Activated CD8-positive, alpha-beta T cell treated with anti-CD3 and anti-CD28 coated beads for 36 hours (primary cell): ENCODE data around the gene NEK2. TPM values are rescaled to one million over a fixed set of nuclear protein-coding genes. Genes with fewer than 3 reads are reported as not detected.
A peak's percentile ranks its signal among the peaks of the same experiment; 100 is the strongest.

Source experiments
- ATAC-seq: fragments of 200-7000 bp; cut with Tn5 transposase; one replicate; pipeline ENCODE4 v1.10.0; 2021; ENCODE audit warnings: mild to moderate bottlenecking, moderate library complexity
- CTCF ChIA-PET: fragments of 350-600 bp; sonication (Branson Sonifier 250); formaldehyde crosslinking; loops from one replicate; lab custom pipeline; 2021; ENCODE audit warnings: antibody characterized with exemption; lab: Charles Lee
- POLR2A ChIA-PET: fragments of 350-600 bp; sonication (Branson Sonifier 250); formaldehyde crosslinking; loops from one replicate; lab custom pipeline; 2021; ENCODE audit warnings: antibody characterized with exemption; lab: Charles Lee
- DNase-seq: peaks from one replicate; pipeline ENCODE4 v3.0.0-alpha.2; 2020
- H3K27ac Mint-ChIP-seq: one replicate; pipeline ENCODE4 v1.8.0; 2021; ENCODE audit warnings: mild to moderate bottlenecking, mixed read lengths
- H3K27me3 Mint-ChIP-seq: one replicate; pipeline ENCODE4 v1.8.0; 2021; ENCODE audit warnings: mixed read lengths
- H3K36me3 Mint-ChIP-seq: one replicate; pipeline ENCODE4 v1.8.0; 2021; ENCODE audit warnings: low read depth, mixed read lengths
- H3K4me1 Mint-ChIP-seq: one replicate; pipeline ENCODE4 v1.8.0; 2021; ENCODE audit warnings: low read depth, mixed read lengths
- H3K4me3 Mint-ChIP-seq: one replicate; pipeline ENCODE4 v1.8.0; 2021; ENCODE audit warnings: mild to moderate bottlenecking, moderate library complexity, mixed read lengths
- H3K9me3 Mint-ChIP-seq: one replicate; pipeline ENCODE4 v1.8.0; 2021; ENCODE audit warnings: mixed read lengths
- intact Hi-C: fragments of 100-400 bp; cut with micrococcal nuclease; formaldehyde crosslinking; loops from one replicate; pipeline ENCODE4 v1.10.0; 2022
- total RNA-seq, 2 experiments: library from RNA; stranded (reverse); gene quantifications; one replicate each; pipeline ENCODE4 v1.2.3, GENCODE V29; 2021
- TF ChIP-seq, protein P1 (sequence below): fragments of 200-600 bp; IDR thresholded peaks from one replicate; pipeline ENCODE4 v1.8.0; 2022; ENCODE audit warnings: antibody characterized with exemption, mild to moderate bottlenecking

NEK2 gene
- total RNA-seq, 2 experiments from 2014 or later = 29.9 to 30.0 TPM

DNA sequence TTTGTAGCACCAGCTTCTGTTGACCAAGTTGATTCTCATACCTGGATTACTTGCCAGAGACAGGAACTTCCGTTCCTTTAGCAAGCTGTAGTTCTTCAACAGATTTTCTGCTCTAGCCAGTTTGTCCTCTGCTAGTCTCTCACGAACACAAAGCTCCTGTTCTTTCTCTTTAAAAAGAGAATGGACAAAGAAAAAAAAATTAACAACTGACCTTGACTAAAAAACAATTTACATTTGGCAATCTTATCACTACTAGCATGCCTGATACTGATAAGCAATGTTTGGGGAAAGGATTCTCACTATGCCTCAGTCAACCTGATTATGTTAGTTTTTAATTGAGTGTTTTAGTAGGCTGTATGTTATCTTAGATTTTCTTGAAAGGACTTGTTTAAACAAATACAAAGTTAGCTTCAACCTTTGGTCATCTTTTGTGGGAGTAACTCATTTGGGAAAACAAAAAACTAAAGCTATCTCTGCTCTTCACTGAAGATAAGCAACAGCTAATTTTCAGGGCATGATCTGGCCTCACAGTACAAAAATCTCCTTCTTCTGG is 8.3 kb downstream of the NEK2 start:
- H3K4me1 Mint-ChIP-seq = no peaks in the 10 kb centered on the region
- intact Hi-C loops = no loop called here
- H3K27me3 Mint-ChIP-seq = no peaks in the 10 kb centered on the region
- CTCF ChIA-PET = interaction anchor here (1.6 to 2.6 kb wide), 3 partner anchors 12 to 14 kb away, joined by 6 to 10 read pairs (median 7); no protein-coding TSS in a partner anchor
- TF ChIP-seq, protein P1, sequence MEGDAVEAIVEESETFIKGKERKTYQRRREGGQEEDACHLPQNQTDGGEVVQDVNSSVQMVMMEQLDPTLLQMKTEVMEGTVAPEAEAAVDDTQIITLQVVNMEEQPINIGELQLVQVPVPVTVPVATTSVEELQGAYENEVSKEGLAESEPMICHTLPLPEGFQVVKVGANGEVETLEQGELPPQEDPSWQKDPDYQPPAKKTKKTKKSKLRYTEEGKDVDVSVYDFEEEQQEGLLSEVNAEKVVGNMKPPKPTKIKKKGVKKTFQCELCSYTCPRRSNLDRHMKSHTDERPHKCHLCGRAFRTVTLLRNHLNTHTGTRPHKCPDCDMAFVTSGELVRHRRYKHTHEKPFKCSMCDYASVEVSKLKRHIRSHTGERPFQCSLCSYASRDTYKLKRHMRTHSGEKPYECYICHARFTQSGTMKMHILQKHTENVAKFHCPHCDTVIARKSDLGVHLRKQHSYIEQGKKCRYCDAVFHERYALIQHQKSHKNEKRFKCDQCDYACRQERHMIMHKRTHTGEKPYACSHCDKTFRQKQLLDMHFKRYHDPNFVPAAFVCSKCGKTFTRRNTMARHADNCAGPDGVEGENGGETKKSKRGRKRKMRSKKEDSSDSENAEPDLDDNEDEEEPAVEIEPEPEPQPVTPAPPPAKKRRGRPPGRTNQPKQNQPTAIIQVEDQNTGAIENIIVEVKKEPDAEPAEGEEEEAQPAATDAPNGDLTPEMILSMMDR = no peak
- H3K9me3 Mint-ChIP-seq = no peaks in the 10 kb centered on the region
- POLR2A ChIA-PET = no interaction called here
- H3K36me3 Mint-ChIP-seq = peaks cover 38% of the 10 kb centered on the region
- DNase-seq (no peak), ATAC-seq (no peak)
- H3K27ac Mint-ChIP-seq = no peak overlapping the region
- H3K4me3 Mint-ChIP-seq = no peak overlapping the region

DNA sequence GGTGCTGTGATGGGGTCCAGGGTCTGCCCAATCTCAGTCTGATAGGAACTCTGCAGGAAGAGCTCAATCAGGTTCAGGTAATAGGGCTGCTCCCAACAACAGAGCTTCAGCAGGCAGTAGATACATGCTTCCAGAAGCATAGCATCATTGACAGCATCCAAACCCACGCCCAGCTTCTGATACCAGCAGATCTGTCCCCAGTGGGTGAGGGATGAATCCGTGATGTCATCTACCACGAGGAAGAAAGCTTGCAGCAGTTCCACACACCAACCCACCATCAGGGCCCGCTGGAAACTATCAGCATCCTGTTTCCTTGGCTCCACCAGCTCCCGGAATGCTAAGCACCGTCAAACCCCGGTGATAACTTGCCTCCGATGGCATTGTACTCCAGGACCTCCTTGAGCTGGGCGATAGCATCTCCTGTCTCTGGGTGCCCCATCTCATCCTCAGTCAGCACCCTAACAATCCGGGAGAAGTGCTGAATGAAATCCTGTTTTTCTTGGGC is 14.7 kb downstream of the NEK2 start:
- Mint-ChIP-seq H3K4me1 (no peaks in the 10 kb centered on the region), H3K36me3 (peaks cover 6% of the 10 kb centered on the region), H3K9me3 (no peaks in the 10 kb centered on the region), H3K27ac (no peak overlapping the region), H3K27me3 (no peaks in the 10 kb centered on the region), H3K4me3 (no peak overlapping the region)
- intact Hi-C loops = no loop called here
- TF ChIP-seq, protein P1 = no peak
- ChIA-PET CTCF (interaction anchor here (0.8 to 1.4 kb wide), 3 partner anchors 11 to 17 kb away, joined by 3 read pairs; no protein-coding TSS in a partner anchor), POLR2A (no interaction called here)
- ATAC-seq (no peak), DNase-seq (no peak)

DNA sequence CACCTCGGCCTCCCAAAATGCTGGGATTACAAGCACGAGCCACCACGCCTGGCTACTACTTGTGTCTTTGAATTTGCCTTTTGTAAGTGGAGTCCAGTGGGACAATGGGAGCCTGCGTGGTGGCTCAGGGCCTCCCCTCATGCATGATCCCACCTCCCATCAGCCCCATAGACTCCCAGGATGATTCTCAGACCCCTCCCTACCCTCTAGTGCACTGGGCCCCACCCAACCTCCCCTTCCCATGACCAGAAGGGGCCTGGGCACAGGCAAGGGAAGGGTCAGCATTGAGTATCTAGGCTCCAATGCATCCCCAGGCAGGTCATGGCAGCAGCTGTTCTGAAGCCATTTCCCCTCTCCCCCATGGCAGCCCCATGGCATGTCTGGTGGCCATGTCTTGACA is 18.7 kb downstream of the NEK2 start:
- Mint-ChIP-seq H3K4me1 (no peaks in the 10 kb centered on the region), H3K27me3 (no peaks in the 10 kb centered on the region), H3K9me3 (no peaks in the 10 kb centered on the region), H3K4me3 (no peak overlapping the region), H3K27ac (no peak overlapping the region), H3K36me3 (no peaks in the 10 kb centered on the region)
- ATAC-seq (no peak), DNase-seq (no peak)
- intact Hi-C loops = loop anchor here (5.0 to 10.0 kb wide), 2 partner anchors 79 to 332 kb away; partner anchors contain the start of genes SLC30A1 and TRAF5
- CTCF ChIA-PET = interaction anchor here (1.5 kb wide), 1 partner anchor 9 kb away, joined by 7 read pairs; no protein-coding TSS in a partner anchor
- TF ChIP-seq, protein P1 = no peak
- POLR2A ChIA-PET = interaction anchor here (1.1 to 1.2 kb wide), 2 partner anchors 90 to 338 kb away, joined by 3 read pairs; no protein-coding TSS in a partner anchor

DNA sequence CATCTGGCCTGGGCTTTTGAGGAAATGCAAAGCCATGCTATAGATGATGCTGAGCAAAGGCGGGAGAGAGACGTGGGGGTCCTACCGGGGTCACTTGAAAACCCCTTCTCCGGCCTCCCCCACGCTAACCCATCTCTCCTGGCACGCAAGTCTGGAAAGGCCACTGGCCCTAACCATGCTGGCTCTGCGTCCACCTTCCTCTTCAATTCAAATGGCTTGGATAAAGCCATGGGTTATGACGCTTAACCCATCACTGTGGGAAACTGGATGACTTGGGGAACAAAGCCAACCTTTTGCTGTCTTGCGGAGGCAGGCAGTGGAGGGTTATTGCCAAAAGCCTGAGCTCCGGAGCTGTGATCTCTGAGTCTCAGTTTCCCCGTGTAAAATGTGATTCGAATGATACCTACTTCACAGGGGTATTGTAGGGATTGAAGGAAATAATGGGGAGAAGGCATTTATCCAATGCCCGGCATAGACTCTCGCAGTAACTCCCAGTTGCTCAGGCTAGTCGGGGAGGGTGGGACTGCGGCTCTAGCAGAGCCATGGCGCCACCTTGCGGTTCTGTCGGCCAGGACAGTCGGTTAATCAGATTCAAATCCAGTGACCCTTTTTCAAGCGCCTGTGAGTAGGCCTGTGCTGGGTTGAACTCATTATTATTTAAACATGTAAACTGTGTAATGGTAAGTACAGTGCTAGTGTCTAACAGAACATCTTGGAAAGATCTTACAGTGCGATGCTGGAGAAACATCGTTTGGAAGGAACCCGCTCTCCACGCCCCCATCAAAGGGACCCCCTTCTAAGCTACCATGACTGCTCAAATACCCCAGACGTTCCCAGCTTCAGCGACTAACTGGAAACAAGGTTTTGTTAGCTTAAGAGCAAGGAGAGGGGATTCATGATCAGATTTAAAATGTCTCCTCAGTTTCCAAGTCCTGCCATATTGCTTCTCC is 20.3 kb downstream of the NEK2 start:
- no peaks in the 10 kb centered on the region for H3K9me3 Mint-ChIP-seq
- H3K4me1 Mint-ChIP-seq = no peaks in the 10 kb centered on the region
- ATAC-seq (peak; percentile 97), DNase-seq (peak; percentile 92)
- POLR2A ChIA-PET = interaction anchor here (1.2 kb wide), 1 partner anchor 337 kb away, joined by 3 read pairs; no protein-coding TSS in a partner anchor
- TF ChIP-seq, protein P1 = peak; percentile 98
- no peak overlapping the region for H3K27ac Mint-ChIP-seq
- CTCF ChIA-PET = interaction anchor here (0.6 to 3.5 kb wide), 41 partner anchors 10 to 801 kb away, joined by 3 to 53 read pairs (median 4); partner anchors contain the start of genes NEK2 and SLC30A1
- intact Hi-C loops = loop anchor here (2.0 to 10.0 kb wide), 3 partner anchors 78 to 330 kb away; partner anchors contain the start of genes SLC30A1 and TRAF5
- H3K36me3 Mint-ChIP-seq = no peaks in the 10 kb centered on the region
- H3K27me3 Mint-ChIP-seq = no peaks in the 10 kb centered on the region
- no peak overlapping the region for H3K4me3 Mint-ChIP-seq
